C4-2B (cell line): Measurements from ENCODE around the gene UTP20.

ENCODE experiments used
- H3K27ac ChIP-seq: fragments of 450-650 bp; 2 replicates; pipeline ENCODE4 v1.5.1; 2017
- CTCF ChIP-seq: fragments of 450-650 bp; conservative IDR thresholded peaks from 2 replicates; pipeline ENCODE4 v1.5.1; 2017; ENCODE audit warnings: mild to moderate bottlenecking
- ZFX ChIP-seq: fragments of 450-650 bp; IDR thresholded peaks from 2 replicates; pipeline ENCODE4 v1.6.1; 2017

UTP20 gene

GRCh38 chr12:101338087-101338486 lies 58.2 kb downstream of the UTP20 start:
- no peak overlapping the region for H3K27ac ChIP-seq
- no peak for TF ChIP-seq CTCF
- no peak for TF ChIP-seq ZFX

GRCh38 chr12:101343893-101344292 lies 64.0 kb downstream of the UTP20 start:
- TF ChIP-seq ZFX = no peak
- no peak for TF ChIP-seq CTCF
- H3K27ac ChIP-seq = no peak overlapping the region

- H3K27ac ChIP-seq = no peak overlapping the region
- TF ChIP-seq ZFX (no peak), CTCF (no peak)
Measured at GRCh38 chr12:101351682-101352081, 71.8 kb downstream of the UTP20 start.

- H3K27ac ChIP-seq = no peak overlapping the region
- no peak for TF ChIP-seq ZFX
- TF ChIP-seq CTCF = no peak
Measured at GRCh38 chr12:101356794-101357193, 76.9 kb downstream of the UTP20 start.

GRCh38 chr12:101361455-101361854 lies 81.5 kb downstream of the UTP20 start:
- no peak for TF ChIP-seq CTCF
- no peak for TF ChIP-seq ZFX

GRCh38 chr12:101368016-101368415 lies 88.1 kb downstream of the UTP20 start:
- H3K27ac ChIP-seq = no peak overlapping the region
- TF ChIP-seq ZFX (no peak), CTCF (no peak)

More at GRCh38 chr12:101361455-101361854, 81.5 kb downstream of the UTP20 start:
- H3K27ac ChIP-seq = no peak overlapping the region

GRCh38 chr12:101372431-101372830 lies 92.5 kb downstream of the UTP20 start:
- no peak overlapping the region for H3K27ac ChIP-seq
- TF ChIP-seq CTCF = no peak
- no peak for TF ChIP-seq ZFX
